ENCODE results near the gene GTF3C1.

Gene GTF3C1

GRCh38 chr16:27492588-27492979 lies 57.1 kb downstream of the GTF3C1 start:
- H3K4me3 ChIP-seq (ENCODE audit: low read depth, low read length): no peak overlapping the region
- no peak for TF ChIP-seq CTCF (IDR thresholded peaks at IDR 0.05; ENCODE audit: control insufficient read depth, extremely low read depth, insufficient read depth)
- no peak for DNase-seq (ENCODE audit: low read depth)

- no peak for TF ChIP-seq CTCF (IDR thresholded peaks at IDR 0.05; ENCODE audit: control insufficient read depth, extremely low read depth, insufficient read depth)
- no peak for DNase-seq (ENCODE audit: low read depth)
- H3K4me3 ChIP-seq (ENCODE audit: low read depth, low read length): no peak overlapping the region
These were observed 57.7 kb downstream of the GTF3C1 start for GRCh38 chr16:27491894-27492587.

- DNase-seq (ENCODE audit: low read depth): no peak
- no peak overlapping the region for H3K4me3 ChIP-seq (ENCODE audit: low read depth, low read length)
- no peak for TF ChIP-seq CTCF (IDR thresholded peaks at IDR 0.05; ENCODE audit: control insufficient read depth, extremely low read depth, insufficient read depth)
These were observed 59.8 kb downstream of the GTF3C1 start for GRCh38 chr16:27489906-27490305.

GRCh38 chr16:27489421-27489820 lies 60.3 kb downstream of the GTF3C1 start:
- no peak for DNase-seq (ENCODE audit: low read depth)
- TF ChIP-seq CTCF (IDR thresholded peaks at IDR 0.05; ENCODE audit: control insufficient read depth, extremely low read depth, insufficient read depth): no peak

GRCh38 chr16:27486760-27487159 lies 63.0 kb downstream of the GTF3C1 start:
- TF ChIP-seq CTCF (IDR thresholded peaks at IDR 0.05; ENCODE audit: control insufficient read depth, extremely low read depth, insufficient read depth): no peak
- no peak for DNase-seq (ENCODE audit: low read depth)
- H3K4me3 ChIP-seq (ENCODE audit: low read depth, low read length): no peak overlapping the region

More at GRCh38 chr16:27489421-27489820, 60.3 kb downstream of the GTF3C1 start:
- no peak overlapping the region for H3K4me3 ChIP-seq (ENCODE audit: low read depth, low read length)

GRCh38 chr16:27486344-27486743 lies 63.4 kb downstream of the GTF3C1 start:
- DNase-seq (ENCODE audit: low read depth): no peak
- TF ChIP-seq CTCF (IDR thresholded peaks at IDR 0.05; ENCODE audit: control insufficient read depth, extremely low read depth, insufficient read depth): no peak
- no peak overlapping the region for H3K4me3 ChIP-seq (ENCODE audit: low read depth, low read length)

GRCh38 chr16:27485811-27486210 lies 63.9 kb downstream of the GTF3C1 start:
- no peak overlapping the region for H3K4me3 ChIP-seq (ENCODE audit: low read depth, low read length)
- no peak for TF ChIP-seq CTCF (IDR thresholded peaks at IDR 0.05; ENCODE audit: control insufficient read depth, extremely low read depth, insufficient read depth)
- DNase-seq (ENCODE audit: low read depth): no peak

All from LNCaP clone FGC (cell line).